UCSD-AML1 (cell line): ENCODE data around the gene RPS6KA4.

ENCODE experiments used
- DNase-seq: peaks from one replicate; lab custom pipeline; 2025; ENCODE audit not compliant: unreplicated experiment; lab: John Stamatoyannopoulos, UW

Gene RPS6KA4

GRCh38 chr11:64384028-64384737 lies 25.2 kb downstream of the RPS6KA4 start:
- DNase-seq = no peak

- DNase-seq = peak; percentile 41
Observed at GRCh38 chr11:64384981-64385944, 26.3 kb downstream of the RPS6KA4 start.

GRCh38 chr11:64385945-64386704 lies 27.2 kb downstream of the RPS6KA4 start:
- no peak for DNase-seq

GRCh38 chr11:64387916-64388315 lies 29.0 kb downstream of the RPS6KA4 start:
- no peak for DNase-seq

GRCh38 chr11:64388894-64389293 lies 29.9 kb downstream of the RPS6KA4 start:
- no peak for DNase-seq

- no peak for DNase-seq
Observed at GRCh38 chr11:64389851-64390250, 30.9 kb downstream of the RPS6KA4 start.

GRCh38 chr11:64390558-64390957 lies 31.6 kb downstream of the RPS6KA4 start:
- no peak for DNase-seq

GRCh38 chr11:64391839-64392238 lies 32.9 kb downstream of the RPS6KA4 start:
- no peak for DNase-seq

- no peak for DNase-seq
Observed at GRCh38 chr11:64395545-64396078, 36.6 kb downstream of the RPS6KA4 start.

- peak; percentile 26 for DNase-seq
Observed at GRCh38 chr11:64396079-64396591, 37.2 kb downstream of the RPS6KA4 start.

- DNase-seq = no peak
Observed at GRCh38 chr11:64400102-64400501, 41.1 kb downstream of the RPS6KA4 start.

GRCh38 chr11:64400667-64401066 lies 41.7 kb downstream of the RPS6KA4 start:
- DNase-seq = no peak

GRCh38 chr11:64401775-64402174 lies 42.8 kb downstream of the RPS6KA4 start:
- DNase-seq = no peak

GRCh38 chr11:64403106-64403505 lies 44.1 kb downstream of the RPS6KA4 start:
- DNase-seq = no peak

- no peak for DNase-seq
Observed at GRCh38 chr11:64406221-64406946, 47.4 kb downstream of the RPS6KA4 start.

GRCh38 chr11:64407221-64407620 lies 48.3 kb downstream of the RPS6KA4 start:
- no peak for DNase-seq

GRCh38 chr11:64407630-64408029 lies 48.7 kb downstream of the RPS6KA4 start:
- DNase-seq = no peak

- no peak for DNase-seq
Observed at GRCh38 chr11:64409278-64409677, 50.3 kb downstream of the RPS6KA4 start.

- no peak for DNase-seq
Observed at GRCh38 chr11:64409707-64410403, 50.9 kb downstream of the RPS6KA4 start.

- DNase-seq = no peak
Observed at GRCh38 chr11:64410404-64410734, 51.4 kb downstream of the RPS6KA4 start.
